ENCODE results near the gene BBOX1.
"Not testable (repeated sequence)": the region's sequence is repeated elsewhere in the genome, so short reads cannot be mapped to it uniquely, and the experiment has no call there.

The BBOX1 gene

DNA sequence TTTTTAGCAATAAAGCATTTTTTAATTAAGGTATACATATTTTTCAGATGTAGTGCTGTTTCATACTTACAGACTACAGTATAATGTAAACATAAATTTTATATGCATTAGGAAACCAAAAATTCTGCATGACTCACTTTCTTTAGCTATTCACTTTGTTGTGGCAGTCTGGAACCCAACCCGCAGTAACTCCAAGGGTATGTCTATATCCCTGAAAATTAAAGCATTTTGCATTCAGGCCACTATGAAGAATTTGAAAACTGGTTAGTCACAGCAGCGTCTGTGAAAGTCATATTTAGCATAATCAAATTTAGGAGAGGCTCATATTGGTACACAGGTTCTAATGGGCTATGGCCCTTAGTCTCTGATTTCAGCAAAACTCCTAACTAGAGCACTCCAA is 46.8 kb downstream of the BBOX1 start:
- Histone ChIP-seq H4K20me1 (ENCODE audit: insufficient read depth, low read length) (no peaks in the 10 kb centered on the region), H2AFZ (ENCODE audit: low read length) (no peak overlapping the region), H3K9me3 (ENCODE audit: low read length) (peaks cover 3% of the 10 kb centered on the region; the same call in 1 of the 2 replicates), H3K27me3 (ENCODE audit: insufficient read depth, low read length) (no peaks in the 10 kb centered on the region), H3K27ac (ENCODE audit: low read depth, low read length, poor library complexity, severe bottlenecking) (no peak overlapping the region), H3F3A (ENCODE audit: insufficient read depth, low read length) (no peaks in the 10 kb centered on the region), H3K9ac (ENCODE audit: low read length) (no peak overlapping the region), H3K4me3 (ENCODE audit: low read depth, low read length, poor library complexity, severe bottlenecking) (no peak overlapping the region), H3K9me2 (ENCODE audit: low read depth, low read length) (no peaks in the 10 kb centered on the region), H3K36me3 (ENCODE audit: insufficient read depth, low read length) (peaks cover 89% of the 10 kb centered on the region), H3K4me1 (ENCODE audit: insufficient read depth, low read length, severe bottlenecking) (peaks cover 36% of the 10 kb centered on the region), H3K4me2 (ENCODE audit: low read length) (no peak overlapping the region), H3K79me2 (ENCODE audit: insufficient read depth, low read length) (no peaks in the 10 kb centered on the region)
- TF ChIP-seq EZH2 (IDR thresholded peaks at IDR 0.05; ENCODE audit: borderline replicate concordance, low read length) = no peak
- TF ChIP-seq, protein P1, sequence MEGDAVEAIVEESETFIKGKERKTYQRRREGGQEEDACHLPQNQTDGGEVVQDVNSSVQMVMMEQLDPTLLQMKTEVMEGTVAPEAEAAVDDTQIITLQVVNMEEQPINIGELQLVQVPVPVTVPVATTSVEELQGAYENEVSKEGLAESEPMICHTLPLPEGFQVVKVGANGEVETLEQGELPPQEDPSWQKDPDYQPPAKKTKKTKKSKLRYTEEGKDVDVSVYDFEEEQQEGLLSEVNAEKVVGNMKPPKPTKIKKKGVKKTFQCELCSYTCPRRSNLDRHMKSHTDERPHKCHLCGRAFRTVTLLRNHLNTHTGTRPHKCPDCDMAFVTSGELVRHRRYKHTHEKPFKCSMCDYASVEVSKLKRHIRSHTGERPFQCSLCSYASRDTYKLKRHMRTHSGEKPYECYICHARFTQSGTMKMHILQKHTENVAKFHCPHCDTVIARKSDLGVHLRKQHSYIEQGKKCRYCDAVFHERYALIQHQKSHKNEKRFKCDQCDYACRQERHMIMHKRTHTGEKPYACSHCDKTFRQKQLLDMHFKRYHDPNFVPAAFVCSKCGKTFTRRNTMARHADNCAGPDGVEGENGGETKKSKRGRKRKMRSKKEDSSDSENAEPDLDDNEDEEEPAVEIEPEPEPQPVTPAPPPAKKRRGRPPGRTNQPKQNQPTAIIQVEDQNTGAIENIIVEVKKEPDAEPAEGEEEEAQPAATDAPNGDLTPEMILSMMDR (IDR thresholded peaks at IDR 0.05; ENCODE audit: low read length) = no peak

DNA sequence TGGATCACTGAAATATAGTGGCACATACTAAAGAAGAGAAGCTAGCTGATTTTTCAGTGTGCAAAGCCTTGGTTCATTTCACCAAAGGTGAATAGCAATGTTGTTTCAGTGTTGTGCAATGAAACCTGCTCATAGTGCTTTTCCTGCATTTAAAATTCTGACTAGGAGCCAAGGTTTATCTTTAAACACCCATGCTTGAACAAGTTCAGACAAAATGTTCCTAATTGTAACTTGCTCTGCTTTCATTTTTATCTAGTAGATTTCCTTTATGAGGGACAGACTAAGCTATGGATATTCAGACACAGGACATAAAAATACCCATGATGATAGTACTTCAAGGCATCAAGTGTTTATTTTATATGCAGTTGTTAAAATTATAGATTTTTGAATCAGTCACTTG is 47.7 kb downstream of the BBOX1 start:
- Histone ChIP-seq H3K27me3 (ENCODE audit: insufficient read depth, low read length) (no peaks in the 10 kb centered on the region), H3K9ac (ENCODE audit: low read length) (no peak overlapping the region), H2AFZ (ENCODE audit: low read length) (no peak overlapping the region), H3K4me1 (ENCODE audit: insufficient read depth, low read length, severe bottlenecking) (peaks cover 28% of the 10 kb centered on the region), H3K79me2 (ENCODE audit: insufficient read depth, low read length) (no peaks in the 10 kb centered on the region), H3K9me3 (ENCODE audit: low read length) (peaks cover 3% of the 10 kb centered on the region; the same call in 1 of the 2 replicates), H3K9me2 (ENCODE audit: low read depth, low read length) (no peaks in the 10 kb centered on the region), H3K4me2 (ENCODE audit: low read length) (no peak overlapping the region), H3F3A (ENCODE audit: insufficient read depth, low read length) (no peaks in the 10 kb centered on the region), H3K27ac (ENCODE audit: low read depth, low read length, poor library complexity, severe bottlenecking) (no peak overlapping the region), H3K4me3 (ENCODE audit: low read depth, low read length, poor library complexity, severe bottlenecking) (no peak overlapping the region), H4K20me1 (ENCODE audit: insufficient read depth, low read length) (no peaks in the 10 kb centered on the region), H3K36me3 (ENCODE audit: insufficient read depth, low read length) (peaks cover 90% of the 10 kb centered on the region)
- no peak for TF ChIP-seq EZH2 (IDR thresholded peaks at IDR 0.05; ENCODE audit: borderline replicate concordance, low read length)
- TF ChIP-seq, protein P1 (IDR thresholded peaks at IDR 0.05; ENCODE audit: low read length) = no peak

DNA sequence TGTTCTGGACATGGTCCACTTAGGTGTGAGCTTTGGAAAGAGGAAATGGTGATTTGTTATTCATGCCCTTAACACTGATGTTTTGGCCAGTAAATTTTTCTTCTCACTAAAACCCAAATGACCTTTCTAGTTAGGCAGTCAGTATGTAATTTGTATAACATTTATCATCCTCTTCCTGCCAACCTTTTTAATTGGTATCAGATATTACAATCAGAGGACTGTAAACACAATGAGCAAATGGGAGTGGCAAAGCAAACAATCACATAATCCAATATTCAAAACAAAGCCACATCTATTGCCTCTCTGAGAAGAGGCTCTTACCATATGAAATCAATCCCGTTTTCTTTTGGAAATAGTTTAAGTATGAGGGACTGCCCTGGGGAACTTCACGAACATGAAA is 49.1 kb downstream of the BBOX1 start:
- Histone ChIP-seq H3K79me2 (ENCODE audit: insufficient read depth, low read length) (no peaks in the 10 kb centered on the region), H3K4me3 (ENCODE audit: low read depth, low read length, poor library complexity, severe bottlenecking) (no peak overlapping the region), H3K4me2 (ENCODE audit: low read length) (no peak overlapping the region), H4K20me1 (ENCODE audit: insufficient read depth, low read length) (no peaks in the 10 kb centered on the region), H3K4me1 (ENCODE audit: insufficient read depth, low read length, severe bottlenecking) (peaks cover 14% of the 10 kb centered on the region), H2AFZ (ENCODE audit: low read length) (no peak overlapping the region), H3K27ac (ENCODE audit: low read depth, low read length, poor library complexity, severe bottlenecking) (peak overlapping the region; percentile 16), H3K9me3 (ENCODE audit: low read length) (peaks cover 3% of the 10 kb centered on the region; the same call in 1 of the 2 replicates), H3K27me3 (ENCODE audit: insufficient read depth, low read length) (no peaks in the 10 kb centered on the region), H3K9me2 (ENCODE audit: low read depth, low read length) (no peaks in the 10 kb centered on the region), H3K9ac (ENCODE audit: low read length) (no peak overlapping the region), H3F3A (ENCODE audit: insufficient read depth, low read length) (no peaks in the 10 kb centered on the region), H3K36me3 (ENCODE audit: insufficient read depth, low read length) (peaks cover 90% of the 10 kb centered on the region)
- no peak for TF ChIP-seq EZH2 (IDR thresholded peaks at IDR 0.05; ENCODE audit: borderline replicate concordance, low read length)

DNA sequence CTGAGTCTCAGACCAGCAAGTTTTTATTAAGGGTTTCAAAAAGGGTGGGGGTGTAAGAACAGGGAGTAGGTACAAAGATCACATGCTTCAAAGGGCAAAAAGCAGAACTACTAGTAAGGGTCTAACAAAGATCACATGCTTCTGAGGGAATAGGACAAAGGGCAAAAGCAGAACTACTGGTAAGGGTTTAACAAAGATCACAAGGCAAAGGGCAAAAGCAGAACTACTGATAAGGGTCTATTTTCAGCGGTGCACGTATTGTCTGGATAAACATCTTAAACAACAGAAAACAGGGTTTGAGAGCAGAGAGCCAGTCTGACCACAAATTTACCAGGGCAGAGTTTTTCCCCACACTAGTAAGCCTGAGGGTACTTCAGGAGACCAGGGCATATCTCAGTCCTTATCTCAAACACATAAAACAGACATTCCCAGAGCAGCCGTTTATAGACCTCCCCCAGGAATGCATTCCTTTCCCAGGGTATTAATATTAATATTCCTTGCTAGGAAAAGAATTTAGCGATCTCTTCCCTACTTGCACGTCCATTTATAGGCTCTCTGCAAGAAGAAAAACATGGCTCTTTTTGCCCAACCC is 49.8 kb downstream of the BBOX1 start:
- H3K4me2 ChIP-seq (ENCODE audit: low read length); H3K4me3 ChIP-seq (ENCODE audit: low read depth, low read length, poor library complexity, severe bottlenecking); H3K4me1 ChIP-seq (ENCODE audit: insufficient read depth, low read length, severe bottlenecking); H3K27me3 ChIP-seq (ENCODE audit: insufficient read depth, low read length); H3K9me2 ChIP-seq (ENCODE audit: low read depth, low read length); H2AFZ ChIP-seq (ENCODE audit: low read length); H3F3A ChIP-seq (ENCODE audit: insufficient read depth, low read length); H3K9ac ChIP-seq (ENCODE audit: low read length); H3K79me2 ChIP-seq (ENCODE audit: insufficient read depth, low read length); H3K9me3 ChIP-seq (ENCODE audit: low read length); H4K20me1 ChIP-seq (ENCODE audit: insufficient read depth, low read length): not testable (repeated sequence)
- Histone ChIP-seq H3K36me3 (ENCODE audit: insufficient read depth, low read length) (peaks cover 90% of the 10 kb centered on the region), H3K27ac (ENCODE audit: low read depth, low read length, poor library complexity, severe bottlenecking) (peak overlapping the region; percentile 16)

All from OCI-LY1 (cell line).